A673 (cell line): ENCODE measurements around the gene LAMB3. TPM values are rescaled to one million over a fixed set of nuclear protein-coding genes. Genes with fewer than 3 reads are reported as not detected.
A peak's percentile ranks its signal among the peaks of the same experiment; 100 is the strongest.

Experiments
- BruUV-seq: library from RNA; stranded (reverse); fragments of 400-500 nt; replicated peaks from 2 replicates; lab custom pipeline; 2021; lab: Mats Ljungman, UMichigan
- CTCF ChIA-PET: fragments of 300-600 bp; sonication (Branson Sonifier 250); formaldehyde crosslinking; loops from one replicate; lab custom pipeline; 2022; ENCODE audit warnings: antibody characterized with exemption; lab: Charles Lee
- POLR2A ChIA-PET: fragments of 300-600 bp; sonication (Branson Sonifier 250); formaldehyde crosslinking; loops from one replicate; lab custom pipeline; 2022; ENCODE audit warnings: antibody characterized with exemption; ENCODE audit not compliant: low non-redundant PET; lab: Charles Lee
- DNase-seq: peaks from one replicate; pipeline ENCODE4 v3.0.0-alpha.2; 2015; ENCODE audit warnings: low spot score
- H3K27ac ChIP-seq: fragments of 200-600 bp; sonication (generic); 2 replicates; pipeline ENCODE4 v1.5.1; 2016; ENCODE audit warnings: mixed run types, low read depth, mild to moderate bottlenecking, mixed read lengths, antibody characterized with exemption, low read length; ENCODE audit not compliant: poor library complexity, severe bottlenecking
- H3K27me3 ChIP-seq: fragments of 200-600 bp; sonication (generic); replicated peaks from 2 replicates; pipeline ENCODE4 v1.6.1; 2017; ENCODE audit warnings: mixed run types, low read depth, mild to moderate bottlenecking, mixed read lengths, antibody characterized with exemption, low read length; ENCODE audit not compliant: insufficient read depth, poor library complexity
- H3K36me3 ChIP-seq: fragments of 200-600 bp; sonication (generic); 2 replicates; pipeline ENCODE4 v1.6.1; 2016; ENCODE audit warnings: mixed run types, mild to moderate bottlenecking, mixed read lengths, antibody characterized with exemption, low read length; ENCODE audit not compliant: insufficient read depth, poor library complexity, severe bottlenecking
- H3K4me1 ChIP-seq: fragments of 200-600 bp; sonication (generic); 2 replicates; pipeline ENCODE4 v1.6.1; 2017; ENCODE audit warnings: mixed run types, mild to moderate bottlenecking, mixed read lengths, antibody characterized with exemption, low read length; ENCODE audit not compliant: insufficient read depth, poor library complexity, severe bottlenecking
- H3K4me3 ChIP-seq: fragments of 200-600 bp; sonication (generic); 2 replicates; pipeline ENCODE4 v1.5.1; 2016; ENCODE audit warnings: low read depth, mixed run types, mild to moderate bottlenecking, mixed read lengths, low read length; ENCODE audit not compliant: poor library complexity, severe bottlenecking
- H3K9me3 ChIP-seq: fragments of 200-600 bp; sonication (generic); 2 replicates; pipeline ENCODE4 v1.6.1; 2016; ENCODE audit warnings: mixed run types, low read depth, mild to moderate bottlenecking, mixed read lengths, antibody characterized with exemption, low read length; ENCODE audit not compliant: poor library complexity, severe bottlenecking
- EZH2 ChIP-seq: fragments of 200-600 bp; sonication (generic); IDR thresholded peaks from 2 replicates; pipeline ENCODE4 v1.6.1; 2017; ENCODE audit warnings: borderline replicate concordance, low read depth, mild to moderate bottlenecking, mixed read lengths, antibody characterized with exemption, low read length; ENCODE audit not compliant: poor library complexity, severe bottlenecking
- intact Hi-C: fragments of 100-400 bp; cut with micrococcal nuclease; formaldehyde crosslinking; loops from one replicate; pipeline ENCODE4 v1.10.0; 2022; ENCODE audit not compliant: unreplicated experiment
- total RNA-seq: library from RNA; stranded (reverse); gene quantifications from 2 replicates; pipeline ENCODE4 v1.2.3, GENCODE V29; 2021
- TF ChIP-seq, protein P1 (sequence below): fragments of 300-800, 200-600 bp; sonication (generic); conservative IDR thresholded peaks from 2 replicates; pipeline ENCODE4 v1.5.1; 2017; ENCODE audit warnings: low read depth, mild to moderate bottlenecking, antibody characterized with exemption, low read length, moderate library complexity, mixed read lengths

Gene LAMB3
- total RNA-seq, 1 experiment from 2014 or later: 12.7 TPM

DNA sequence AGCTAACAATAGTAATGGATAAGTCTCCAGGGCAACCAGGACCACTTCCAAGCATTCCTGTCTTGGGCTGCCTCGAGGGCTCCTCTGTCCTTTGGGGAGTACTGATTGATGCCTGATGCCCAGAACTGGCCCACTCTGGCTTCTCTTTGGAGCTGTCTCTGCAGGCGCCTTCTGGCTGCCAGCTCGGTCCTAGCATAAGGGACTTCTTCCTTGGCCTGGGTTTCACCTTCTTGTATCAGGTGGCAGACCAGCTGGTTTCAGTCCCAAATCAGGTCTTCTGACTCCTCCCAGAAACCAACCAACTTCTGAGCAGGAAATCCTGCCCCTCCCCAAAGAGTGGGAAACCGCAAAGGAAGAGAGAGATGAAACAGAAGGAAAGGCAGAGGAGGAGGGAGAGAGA is 33.6 kb upstream of the LAMB3 start:
- H3K36me3 ChIP-seq: no peaks in the 10 kb centered on the region
- H3K4me3 ChIP-seq: no peak overlapping the region
- no peaks in the 10 kb centered on the region for H3K9me3 ChIP-seq
- no TSS peak for BruUV-seq
- peaks cover 20% of the 10 kb centered on the region for H3K4me1 ChIP-seq
- intact Hi-C loops: no loop called here
- TF ChIP-seq, protein P1, sequence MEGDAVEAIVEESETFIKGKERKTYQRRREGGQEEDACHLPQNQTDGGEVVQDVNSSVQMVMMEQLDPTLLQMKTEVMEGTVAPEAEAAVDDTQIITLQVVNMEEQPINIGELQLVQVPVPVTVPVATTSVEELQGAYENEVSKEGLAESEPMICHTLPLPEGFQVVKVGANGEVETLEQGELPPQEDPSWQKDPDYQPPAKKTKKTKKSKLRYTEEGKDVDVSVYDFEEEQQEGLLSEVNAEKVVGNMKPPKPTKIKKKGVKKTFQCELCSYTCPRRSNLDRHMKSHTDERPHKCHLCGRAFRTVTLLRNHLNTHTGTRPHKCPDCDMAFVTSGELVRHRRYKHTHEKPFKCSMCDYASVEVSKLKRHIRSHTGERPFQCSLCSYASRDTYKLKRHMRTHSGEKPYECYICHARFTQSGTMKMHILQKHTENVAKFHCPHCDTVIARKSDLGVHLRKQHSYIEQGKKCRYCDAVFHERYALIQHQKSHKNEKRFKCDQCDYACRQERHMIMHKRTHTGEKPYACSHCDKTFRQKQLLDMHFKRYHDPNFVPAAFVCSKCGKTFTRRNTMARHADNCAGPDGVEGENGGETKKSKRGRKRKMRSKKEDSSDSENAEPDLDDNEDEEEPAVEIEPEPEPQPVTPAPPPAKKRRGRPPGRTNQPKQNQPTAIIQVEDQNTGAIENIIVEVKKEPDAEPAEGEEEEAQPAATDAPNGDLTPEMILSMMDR: no peak
- TF ChIP-seq EZH2: no peak
- no peaks in the 10 kb centered on the region for H3K27me3 ChIP-seq
- H3K27ac ChIP-seq: no peak overlapping the region
- DNase-seq: no peak
- CTCF ChIA-PET: no interaction called here
- POLR2A ChIA-PET: no interaction called here

DNA sequence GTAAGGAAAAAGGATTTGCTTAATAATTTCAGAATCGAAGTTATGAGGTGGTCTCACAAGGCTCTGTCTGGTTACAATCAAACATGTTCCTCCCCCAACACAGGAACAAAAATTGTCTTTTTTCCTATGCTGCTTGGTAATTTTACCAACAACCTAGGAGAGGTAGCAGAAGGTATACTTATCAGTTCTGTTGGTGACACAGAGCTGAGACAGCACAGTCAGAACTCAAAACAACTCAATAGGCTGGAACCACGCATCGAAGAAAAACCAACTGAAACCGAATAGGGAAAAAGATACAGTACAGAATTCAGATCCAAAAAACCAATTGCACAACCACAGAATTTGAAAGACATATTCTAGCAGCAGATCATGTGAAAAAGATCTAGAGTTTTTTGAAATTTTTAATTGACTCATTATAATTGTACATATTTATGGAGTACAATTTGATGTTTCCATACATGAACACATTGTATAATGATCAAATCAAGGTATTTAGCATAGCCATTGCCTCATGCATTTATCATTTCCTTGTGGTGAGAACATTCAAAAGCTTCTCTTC is 26.8 kb upstream of the LAMB3 start:
- Histone ChIP-seq H3K27me3 (peaks cover 21% of the 10 kb centered on the region), H3K4me1 (peaks cover 10% of the 10 kb centered on the region), H3K4me3 (no peak overlapping the region), H3K27ac (no peak overlapping the region), H3K36me3 (no peaks in the 10 kb centered on the region), H3K9me3 (no peaks in the 10 kb centered on the region)
- DNase-seq: no peak
- no TSS peak for BruUV-seq
- intact Hi-C loops: no loop called here
- ChIA-PET POLR2A (no interaction called here), CTCF (no interaction called here)
- TF ChIP-seq, protein P1: no peak
- no peak for TF ChIP-seq EZH2

DNA sequence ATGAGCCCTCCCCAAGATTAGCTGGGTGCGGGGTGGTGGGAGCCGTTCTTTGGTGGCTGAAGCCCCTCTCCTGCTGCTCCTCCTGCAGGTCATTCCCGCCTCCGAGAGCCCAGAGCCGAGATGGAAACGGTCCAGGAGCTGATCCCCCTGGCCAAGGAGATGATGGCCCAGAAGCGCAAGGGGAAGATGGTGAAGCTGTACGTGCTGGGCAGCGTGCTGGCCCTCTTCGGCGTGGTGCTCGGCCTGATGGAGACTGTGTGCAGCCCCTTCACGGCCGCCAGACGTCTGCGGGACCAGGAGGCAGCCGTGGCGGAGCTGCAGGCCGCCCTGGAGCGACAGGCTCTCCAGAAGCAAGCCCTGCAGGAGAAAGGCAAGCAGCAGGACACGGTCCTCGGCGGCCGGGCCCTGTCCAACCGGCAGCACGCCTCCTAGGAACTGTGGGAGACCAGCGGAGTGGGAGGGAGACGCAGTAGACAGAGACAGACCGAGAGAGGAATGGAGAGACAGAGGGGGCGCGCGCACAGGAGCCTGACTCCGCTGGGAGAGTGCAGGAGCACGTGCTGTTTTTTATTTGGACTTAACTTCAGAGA is 23.4 kb upstream of the LAMB3 start:
- TF ChIP-seq EZH2: no peak
- no peaks in the 10 kb centered on the region for H3K9me3 ChIP-seq
- DNase-seq: no peak
- TSS peak; percentile 84 for BruUV-seq
- no peak overlapping the region for H3K27ac ChIP-seq
- ChIA-PET CTCF (interaction anchor here (0.7 kb wide), 1 partner anchor 771 kb away, joined by 3 read pairs; no protein-coding TSS in a partner anchor), POLR2A (no interaction called here)
- peaks cover 10% of the 10 kb centered on the region for H3K4me1 ChIP-seq
- peak overlapping the region; percentile 52 for H3K4me3 ChIP-seq
- no peaks in the 10 kb centered on the region for H3K36me3 ChIP-seq
- intact Hi-C loops: no loop called here
- H3K27me3 ChIP-seq: peaks cover 21% of the 10 kb centered on the region

DNA sequence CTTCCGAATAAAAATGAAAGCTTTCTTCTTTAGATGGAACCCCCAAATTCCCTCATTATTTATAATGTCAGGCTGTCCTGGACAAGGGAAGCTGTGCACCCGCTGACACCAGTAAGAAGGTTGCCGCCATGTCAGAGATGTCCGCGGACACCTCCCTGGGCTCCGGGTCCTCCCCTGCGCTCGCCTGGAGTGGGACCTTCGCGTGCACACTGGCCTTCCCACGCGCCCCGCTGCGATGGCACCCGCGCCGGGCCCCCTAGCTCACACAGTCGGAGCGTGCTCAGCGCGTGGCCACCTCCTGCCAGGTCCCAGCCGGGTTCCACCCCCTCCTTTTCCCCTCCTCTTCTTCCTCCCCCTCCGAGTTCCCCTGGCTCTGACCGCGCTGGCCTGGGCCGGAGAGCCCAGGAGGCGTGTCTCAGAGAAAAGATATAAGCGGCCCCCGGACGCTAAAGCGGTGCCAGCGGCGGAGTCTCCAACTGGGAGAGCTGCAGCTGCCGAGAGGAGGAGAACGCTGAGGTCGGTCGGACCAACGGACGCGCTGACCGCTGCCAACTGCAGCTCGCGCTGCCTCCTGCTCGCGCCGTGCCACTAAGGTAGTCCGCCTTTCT is 22.8 kb upstream of the LAMB3 start, which contains the start of gene G0S2:
TSS of gene G0S2 (plus strand) at position 456 of the 608 bp plus-strand sequence. CDS start 273 bp downstream, outside the sequence.
- no peaks in the 10 kb centered on the region for H3K36me3 ChIP-seq
- no TSS peak for BruUV-seq
- TF ChIP-seq EZH2: peak; percentile 17
- TF ChIP-seq, protein P1: no peak
- intact Hi-C loops: no loop called here
- ChIA-PET POLR2A (no interaction called here), CTCF (interaction anchor here (0.7 kb wide), 1 partner anchor 772 kb away, joined by 3 read pairs; no protein-coding TSS in a partner anchor)
- peaks cover 21% of the 10 kb centered on the region for H3K27me3 ChIP-seq
- no peak within 1 kb of the TSS for H3K27ac ChIP-seq
- no peaks in the 10 kb centered on the region for H3K9me3 ChIP-seq
- peaks cover 10% of the 10 kb centered on the region for H3K4me1 ChIP-seq
- peak within 1 kb of the TSS; percentile 52 for H3K4me3 ChIP-seq
- DNase-seq: peak; percentile 48
